GM19193 (cell line): ENCODE results near the gene ST3GAL2.
A peak's percentile ranks its signal among the peaks of the same experiment; 100 is the strongest.

Experiments
- POLR2A ChIP-seq: IDR thresholded peaks from 4 replicates; pipeline ENCODE4 v1.6.1; 2011; ENCODE audit not compliant: insufficient read depth, insufficient read length; ENCODE audit errors: extremely low read depth

The ST3GAL2 gene

DNA sequence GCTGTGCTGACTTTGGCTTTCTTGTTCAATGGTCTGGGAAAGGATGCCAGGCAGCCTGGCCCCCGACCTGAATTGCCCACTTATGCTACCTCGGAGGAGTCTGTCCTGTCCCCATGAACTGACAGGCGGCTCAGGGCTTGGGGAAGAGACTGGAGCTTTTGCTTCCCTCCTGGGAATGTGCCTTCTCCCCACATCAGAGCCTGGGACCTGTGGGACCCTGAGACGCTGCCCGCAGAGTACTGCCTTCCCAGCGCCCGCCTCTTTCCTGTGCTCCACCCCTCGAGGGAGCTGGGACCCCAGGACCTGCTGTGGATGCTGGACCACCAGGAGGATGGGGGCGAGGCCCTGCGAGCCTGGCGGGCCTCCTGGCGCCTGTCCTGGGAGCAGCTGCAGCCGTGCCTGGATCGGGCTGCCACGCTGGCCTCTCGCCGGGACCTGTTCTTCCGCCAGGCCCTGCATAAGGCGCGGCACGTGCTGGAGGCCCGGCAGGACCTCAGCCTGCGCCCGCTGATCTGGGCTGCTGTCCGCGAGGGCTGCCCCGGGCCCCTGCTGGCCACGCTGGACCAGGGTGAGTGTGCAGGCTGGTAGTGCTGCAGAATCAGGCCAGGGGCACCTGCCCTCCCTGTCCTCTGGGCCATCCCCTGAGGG, 34.0 kb upstream of the ST3GAL2 start:
- TF ChIP-seq POLR2A, result no peak

DNA sequence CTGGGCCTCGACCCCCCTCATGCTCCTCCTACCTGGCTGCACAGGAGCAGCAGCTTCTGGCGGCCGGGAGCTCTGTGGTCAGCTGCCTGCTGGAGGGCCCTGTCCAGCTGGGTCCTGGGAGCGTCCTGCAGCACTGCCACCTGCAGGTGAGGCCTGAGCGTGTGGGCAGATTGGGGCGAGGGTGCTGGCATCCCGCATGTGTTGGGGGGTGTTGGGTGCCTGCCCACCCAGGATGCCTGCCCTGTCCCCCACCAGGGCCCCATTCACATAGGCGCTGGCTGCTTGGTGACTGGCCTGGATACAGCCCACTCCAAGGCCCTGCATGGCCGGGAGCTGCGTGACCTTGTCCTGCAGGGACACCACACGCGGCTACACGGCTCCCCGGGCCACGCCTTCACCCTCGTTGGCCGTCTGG, 32.0 kb upstream of the ST3GAL2 start:
- TF ChIP-seq POLR2A, result no peak

DNA sequence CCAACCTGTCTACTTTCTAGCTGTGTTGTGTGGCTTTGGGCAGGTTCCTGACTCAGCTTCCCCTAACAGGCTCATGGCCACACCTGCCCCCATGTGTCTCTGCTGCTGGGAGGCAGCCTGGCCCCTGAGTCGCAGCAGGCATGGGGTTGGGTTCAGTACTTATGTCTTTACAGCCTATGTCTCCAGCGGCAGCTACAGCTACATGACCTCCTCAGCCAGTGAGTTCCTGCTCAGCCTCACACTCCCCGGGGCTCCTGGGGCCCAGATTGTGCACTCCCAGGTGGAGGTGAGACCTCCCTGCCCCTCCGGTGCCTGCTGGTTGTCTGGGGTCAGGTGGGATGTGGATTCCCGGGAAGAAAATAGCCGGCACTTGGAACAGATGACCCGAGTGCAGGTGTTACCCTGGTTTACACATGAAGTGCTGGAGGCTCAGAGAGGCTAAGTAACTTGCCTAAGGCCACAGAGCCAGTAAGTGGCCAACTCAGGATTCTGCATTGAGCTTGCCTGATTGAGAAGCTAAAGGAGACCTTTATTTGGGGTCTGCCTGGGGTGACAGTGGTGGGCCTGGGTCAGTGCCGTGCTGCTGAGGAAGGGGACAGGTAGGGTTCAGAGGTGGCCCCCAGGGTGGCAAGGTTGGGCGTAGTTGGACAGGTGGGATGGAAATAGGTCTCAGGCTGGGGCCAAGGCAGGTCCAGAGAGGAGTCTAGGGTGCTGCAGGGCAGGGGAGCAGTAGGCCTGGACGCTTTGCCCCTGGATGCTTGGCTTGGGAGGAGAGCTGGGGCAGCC, 31.4 kb upstream of the ST3GAL2 start:
- no peak for TF ChIP-seq POLR2A

- TF ChIP-seq POLR2A, result no peak
Observed at GRCh38 chr16:70468776-70469525, 30.1 kb upstream of the ST3GAL2 start.

DNA sequence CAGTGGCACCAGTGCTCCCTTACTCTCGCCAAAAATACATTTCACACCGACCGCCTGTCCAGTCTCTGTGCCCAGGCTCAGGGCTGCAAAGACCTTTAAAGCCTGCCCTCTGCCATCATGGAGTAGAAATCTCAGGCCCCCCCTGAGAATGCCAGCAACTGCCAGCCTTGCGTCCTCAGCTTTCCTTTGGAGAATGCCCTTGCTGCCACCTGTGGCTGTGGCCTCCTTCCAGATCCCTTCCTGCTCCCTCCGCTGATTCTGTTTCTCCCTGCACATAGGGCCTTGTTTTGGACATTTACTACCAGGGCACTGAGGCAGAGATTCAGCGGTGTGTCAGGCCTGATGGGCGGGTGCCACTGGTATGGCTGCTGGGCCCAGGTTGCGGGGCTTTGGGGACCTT, 28.7 kb upstream of the ST3GAL2 start:
- no peak for TF ChIP-seq POLR2A

- TF ChIP-seq POLR2A, result no peak
Observed at GRCh38 chr16:70467113-70467512, 28.2 kb upstream of the ST3GAL2 start.

- no peak for TF ChIP-seq POLR2A
Observed at GRCh38 chr16:70466805-70467076, 27.8 kb upstream of the ST3GAL2 start.

- no peak for TF ChIP-seq POLR2A
Observed at GRCh38 chr16:70465999-70466804, 27.3 kb upstream of the ST3GAL2 start.

DNA sequence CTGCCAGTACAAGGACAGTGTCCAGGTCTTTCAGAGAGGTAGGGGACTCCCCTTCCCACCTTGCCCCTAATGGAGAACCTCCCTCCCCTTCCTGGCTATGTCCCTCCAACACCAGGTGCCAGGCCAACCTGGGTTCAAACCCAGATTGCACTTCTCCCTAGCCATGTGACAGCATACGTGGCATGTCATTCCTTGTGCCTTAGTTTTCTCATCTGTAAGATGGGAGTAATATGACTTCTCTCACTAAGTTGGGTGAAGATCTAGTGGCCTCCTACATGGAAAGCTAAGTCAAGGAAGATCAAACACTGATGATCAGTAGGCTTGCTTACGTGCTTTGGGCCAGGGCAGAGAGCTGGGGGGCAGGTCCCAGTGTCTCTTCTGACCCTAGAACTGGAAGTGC, 24.3 kb upstream of the ST3GAL2 start:
- no peak for TF ChIP-seq POLR2A

- TF ChIP-seq POLR2A, result no peak
Observed at GRCh38 chr16:70460737-70461261, 21.9 kb upstream of the ST3GAL2 start.

GRCh38 chr16:70457446-70458166, 18.7 kb upstream of the ST3GAL2 start:
- TF ChIP-seq POLR2A, result no peak

DNA sequence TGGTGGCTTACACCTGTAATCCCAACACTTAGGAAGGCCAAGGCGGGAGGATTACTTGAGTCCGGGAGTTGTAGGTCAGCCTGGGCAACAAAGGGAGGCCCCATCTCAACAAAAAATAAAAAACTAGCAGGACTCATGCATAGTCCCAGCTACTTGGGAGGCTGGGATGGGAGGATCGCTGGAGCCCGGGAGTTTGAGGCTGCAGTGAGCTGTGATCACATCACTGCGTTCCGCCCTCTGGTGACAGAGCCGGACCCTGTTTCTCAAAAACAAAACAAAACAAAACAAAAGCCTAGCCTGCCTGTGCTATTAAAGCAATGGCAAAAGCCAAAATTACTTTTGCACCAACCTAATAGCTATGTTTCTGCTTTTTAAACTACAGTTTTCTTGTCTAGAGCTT, 17.0 kb upstream of the ST3GAL2 start:
- TF ChIP-seq POLR2A, result no peak

- TF ChIP-seq POLR2A, result peak; percentile 53
Observed at GRCh38 chr16:70454222-70455034, 15.5 kb upstream of the ST3GAL2 start, which contains the start of gene FCSK. TSS of gene FCSK (plus strand) at chr16:70454595. CDS start at chr16:70463191, 8,596 bp downstream.
